Stimulated activated CD8-positive, alpha-beta memory T cell treated with anti-CD3 and anti-CD28 coated beads, Interleukin-12 subunit alpha, Interleukin-12 subunit beta, amount 100 ng/mL, for 24 hours (primary cell): ENCODE results near the gene RPL35.

Source experiments
- DNase-seq: peaks from one replicate; pipeline ENCODE4 v3.0.0-alpha.2; 2020; ENCODE audit errors: extremely low read depth

The RPL35 gene

DNA sequence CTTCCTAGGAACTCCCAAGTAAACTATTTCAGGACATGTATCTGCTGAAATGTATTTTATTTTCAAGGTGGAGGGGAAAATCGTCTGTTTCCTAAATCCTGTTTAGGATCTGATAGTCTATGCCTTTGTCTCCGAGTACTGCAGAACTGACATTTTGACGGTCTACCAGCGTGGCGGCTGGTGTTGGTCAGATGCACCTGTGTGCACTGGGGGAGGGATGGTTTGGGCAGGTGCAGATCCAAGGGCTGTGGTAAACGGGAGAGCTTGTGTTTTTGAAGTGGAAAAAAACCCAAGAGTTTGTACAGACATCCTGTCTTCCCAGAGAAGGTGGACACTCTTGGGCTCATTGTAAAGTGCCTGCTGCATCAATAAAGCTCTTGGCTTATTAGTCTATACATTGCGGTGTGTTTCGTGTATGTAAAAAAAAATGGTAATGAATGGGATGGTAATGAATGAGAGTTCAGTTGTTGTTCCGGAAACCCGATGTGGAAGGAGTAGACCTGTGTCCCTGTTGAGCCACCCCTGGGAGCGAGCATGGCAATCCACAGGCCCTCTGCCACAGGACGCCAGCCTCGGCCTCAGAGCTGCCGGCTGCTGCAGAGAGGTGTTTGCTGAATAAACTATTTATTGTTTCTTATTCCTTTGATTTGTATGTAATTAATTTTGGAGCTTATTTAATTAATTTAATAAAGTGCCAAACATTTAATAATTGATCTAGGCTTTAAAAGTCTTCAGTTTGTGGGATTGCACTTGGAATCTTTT lies 15.4 kb upstream of the RPL35 start:
- DNase-seq: no peak

DNA sequence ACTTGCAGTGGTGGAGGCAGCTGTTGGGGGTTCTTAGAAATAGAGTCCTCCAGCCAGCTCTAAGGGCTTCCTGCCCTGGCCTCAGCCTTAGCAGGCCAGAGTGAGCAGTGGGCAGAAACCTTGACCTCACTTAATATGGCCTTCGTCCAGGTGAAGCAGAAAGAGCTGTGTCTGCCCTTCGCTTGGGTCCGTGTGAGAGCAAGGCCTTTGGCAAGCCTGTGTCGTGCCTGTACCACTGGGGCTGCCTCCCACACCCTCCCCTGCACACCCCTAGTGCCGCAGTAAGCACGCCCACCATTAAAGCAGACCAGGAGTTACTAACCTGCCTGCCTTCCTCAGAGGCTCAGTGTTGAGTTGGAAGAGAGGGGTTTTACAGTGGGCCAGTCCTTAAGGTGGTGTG lies 13.7 kb upstream of the RPL35 start:
- no peak for DNase-seq

DNA sequence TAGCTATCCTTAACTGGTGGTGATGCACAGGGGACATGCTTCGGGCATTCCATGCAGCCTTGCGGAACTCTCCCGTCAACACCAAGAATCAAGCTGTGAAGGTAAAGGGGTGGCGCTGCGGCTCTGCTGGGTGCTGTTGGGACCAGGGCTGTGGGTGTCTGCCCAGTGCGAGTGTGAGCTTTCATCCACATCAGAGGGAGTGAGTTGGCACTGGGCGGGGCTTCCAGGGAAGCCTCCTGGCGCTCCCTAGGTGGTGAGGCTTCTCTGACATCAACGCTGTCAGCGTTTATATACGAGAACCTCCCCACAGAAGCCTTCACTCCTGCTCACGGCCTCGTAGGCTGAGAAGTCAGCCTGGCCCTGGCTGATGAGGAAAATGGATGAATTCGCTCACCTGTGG lies 11.9 kb upstream of the RPL35 start:
- no peak for DNase-seq

- DNase-seq: no peak
Measured at GRCh38 chr9:124871156-124871561, 9.4 kb upstream of the RPL35 start.

- DNase-seq: no peak
Measured at GRCh38 chr9:124870723-124871122, 9.0 kb upstream of the RPL35 start.

DNA sequence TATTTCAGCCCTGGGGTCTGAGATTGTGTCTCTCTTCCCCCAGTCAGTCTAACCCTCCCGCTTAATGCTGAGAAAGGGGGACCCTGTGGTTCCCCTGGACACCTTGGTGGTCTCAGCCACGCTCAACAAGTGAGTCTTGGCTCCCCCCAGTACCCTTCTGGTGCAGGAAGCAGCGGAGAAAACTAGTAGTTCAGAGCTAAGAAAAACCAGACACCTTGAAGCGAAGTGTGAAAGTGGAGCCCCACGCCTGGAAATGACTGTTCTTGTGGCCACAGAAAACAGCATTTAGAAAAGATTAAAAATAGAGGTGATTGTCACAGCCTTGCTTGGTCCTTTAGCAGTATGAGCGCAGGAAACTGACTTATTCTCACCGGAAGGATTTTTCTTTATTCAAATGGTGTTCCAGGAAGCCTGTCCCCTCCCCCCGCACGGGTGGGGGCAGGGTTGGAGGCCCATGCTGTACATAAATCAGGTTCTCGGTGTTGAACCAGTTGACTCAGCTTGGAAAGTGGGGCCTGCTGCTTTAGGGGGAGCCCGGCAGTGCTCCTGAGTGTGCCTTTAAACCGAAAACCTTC lies 8.3 kb upstream of the RPL35 start:
- peak; percentile 75 for DNase-seq

GRCh38 chr9:124869466-124869985 lies 7.8 kb upstream of the RPL35 start:
- DNase-seq: no peak

DNA sequence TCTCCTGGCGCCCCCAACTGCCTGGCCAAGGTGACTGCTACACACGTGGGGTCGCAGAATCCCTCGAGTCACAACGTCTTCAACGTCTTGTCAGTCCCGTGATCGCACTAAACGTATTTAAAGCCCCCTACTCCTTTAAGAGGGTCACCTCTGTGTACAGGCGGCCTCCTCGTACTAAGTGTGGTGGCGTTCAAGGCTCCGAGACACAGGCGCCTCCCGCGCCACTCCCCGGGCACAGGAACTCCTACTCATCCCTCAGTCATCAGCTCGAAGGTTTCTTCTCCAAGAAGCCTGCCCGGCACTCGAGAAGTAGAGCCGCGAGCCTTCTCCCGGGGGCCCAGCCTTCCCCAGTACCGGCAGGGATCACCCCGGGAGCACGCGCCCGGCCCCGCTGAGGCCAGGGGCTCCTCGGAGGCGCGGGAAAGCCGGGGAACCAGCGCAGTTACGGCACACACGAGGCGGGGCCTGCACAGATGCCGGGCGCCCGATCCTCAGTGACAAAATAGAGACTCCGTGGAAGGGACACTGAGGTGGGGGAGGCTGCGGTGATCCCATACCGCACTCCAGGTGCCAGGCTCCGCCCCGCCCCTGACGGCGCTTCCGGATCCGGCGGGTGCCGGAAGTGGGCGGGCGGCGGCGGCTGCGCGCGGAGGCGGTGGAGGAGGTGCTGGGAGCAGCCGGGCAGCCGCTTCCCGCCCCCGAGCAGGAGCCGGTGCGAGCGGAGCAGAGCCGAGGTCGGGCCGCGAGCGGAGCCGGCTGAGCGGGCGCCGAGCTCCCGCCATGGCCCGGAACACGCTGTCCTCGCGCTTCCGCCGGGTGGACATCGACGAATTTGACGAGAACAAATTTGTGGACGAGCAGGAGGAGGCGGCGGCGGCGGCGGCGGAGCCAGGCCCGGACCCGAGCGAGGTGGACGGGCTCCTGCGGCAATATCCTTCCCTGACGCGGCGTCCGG lies 7.0 kb upstream of the RPL35 start:
- peak; percentile 86 for DNase-seq

DNA sequence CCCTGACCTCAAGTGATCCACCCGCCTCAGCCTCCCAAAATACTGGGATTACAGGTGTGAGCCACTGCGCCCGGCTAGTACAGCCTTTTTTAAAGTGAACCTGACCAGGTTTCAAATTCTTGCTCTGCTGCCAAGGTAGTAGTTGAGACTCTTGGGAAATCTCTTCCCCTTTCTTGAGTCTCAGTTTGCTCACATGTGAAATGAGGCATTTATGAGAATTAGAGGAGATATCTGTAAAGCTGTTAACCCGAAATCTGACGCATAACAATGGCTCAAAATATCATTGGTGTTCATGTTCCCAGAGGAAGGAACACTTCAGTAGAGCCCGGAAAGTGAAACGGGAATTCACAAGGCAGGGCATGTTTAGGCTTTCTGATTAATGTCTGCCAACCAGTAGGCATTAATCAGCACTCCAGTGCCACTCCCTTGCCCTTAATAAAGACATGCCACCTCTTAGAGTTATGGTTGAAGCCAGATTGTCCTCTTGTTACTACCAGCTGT lies 1.7 kb upstream of the RPL35 start:
- no peak for DNase-seq

GRCh38 chr9:124860582-124861341 lies 995 bp downstream of the RPL35 start:
- no peak for DNase-seq

GRCh38 chr9:124859803-124860581 lies 1.8 kb downstream of the RPL35 start:
- no peak for DNase-seq

DNA sequence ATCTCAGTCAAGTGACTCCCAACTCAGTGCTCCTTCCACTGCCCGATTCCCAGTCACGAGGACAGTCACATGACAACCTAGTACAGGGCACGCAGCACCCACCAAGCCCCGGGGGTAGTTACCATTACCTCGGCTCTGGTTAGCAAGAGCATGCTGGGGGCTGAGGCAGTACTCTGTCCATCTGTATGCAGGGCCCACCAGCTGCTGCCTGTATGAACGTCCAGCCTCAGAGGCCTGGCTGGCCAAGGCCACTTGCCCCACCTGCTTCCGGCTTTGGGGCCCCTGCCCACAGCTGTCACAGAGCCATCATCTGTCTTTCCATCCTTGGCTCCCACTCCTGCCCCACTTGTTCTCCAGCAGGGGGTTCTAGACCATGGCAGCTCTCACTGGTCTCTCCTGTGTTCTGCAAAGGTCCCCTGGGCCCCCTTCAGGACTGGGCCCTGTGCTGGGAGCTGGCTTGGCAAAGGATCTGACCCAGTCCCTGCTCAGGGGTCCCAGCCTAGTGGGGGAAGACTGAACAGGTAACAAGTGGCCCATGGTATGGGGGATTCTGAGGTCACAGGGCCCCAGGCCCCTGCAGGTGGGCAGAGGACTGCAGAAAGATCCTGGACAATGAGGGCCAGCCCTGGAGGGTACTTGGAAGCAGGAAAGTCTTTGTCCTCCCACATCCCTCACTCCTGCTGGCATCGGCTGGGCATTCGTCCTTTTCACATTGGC lies 3.3 kb downstream of the RPL35 start:
- DNase-seq: no peak

DNA sequence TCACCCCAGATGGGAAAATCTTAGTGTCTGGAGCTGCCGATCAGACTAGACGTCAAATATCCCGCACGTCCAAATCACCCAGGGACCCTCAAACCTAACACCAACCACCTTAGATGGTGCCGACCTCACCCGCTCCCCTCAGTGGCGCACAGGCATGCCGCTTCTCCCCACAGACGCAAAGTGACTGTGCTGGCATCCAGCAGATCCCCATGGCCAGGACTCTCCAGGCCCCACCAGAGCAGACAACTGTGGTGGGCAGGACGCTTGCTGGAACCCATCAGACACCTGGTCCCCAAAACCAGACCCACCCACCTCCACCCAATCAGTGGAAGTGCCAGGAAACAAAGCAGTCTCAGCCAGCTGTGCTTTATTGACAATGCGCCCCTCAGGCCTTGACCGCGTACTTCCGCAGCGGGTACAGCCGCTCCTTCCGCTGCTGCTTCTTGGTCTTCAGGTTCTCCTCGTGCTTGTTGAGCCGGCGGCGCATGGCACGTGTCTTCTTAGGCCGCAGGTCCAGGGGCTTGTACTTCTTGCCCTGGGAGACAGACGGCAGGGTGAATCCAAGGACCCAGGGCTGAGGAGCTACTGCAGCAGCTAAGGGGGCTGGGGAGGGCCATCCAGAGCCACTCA lies 4.1 kb downstream of the RPL35 start:
- DNase-seq: no peak

DNA sequence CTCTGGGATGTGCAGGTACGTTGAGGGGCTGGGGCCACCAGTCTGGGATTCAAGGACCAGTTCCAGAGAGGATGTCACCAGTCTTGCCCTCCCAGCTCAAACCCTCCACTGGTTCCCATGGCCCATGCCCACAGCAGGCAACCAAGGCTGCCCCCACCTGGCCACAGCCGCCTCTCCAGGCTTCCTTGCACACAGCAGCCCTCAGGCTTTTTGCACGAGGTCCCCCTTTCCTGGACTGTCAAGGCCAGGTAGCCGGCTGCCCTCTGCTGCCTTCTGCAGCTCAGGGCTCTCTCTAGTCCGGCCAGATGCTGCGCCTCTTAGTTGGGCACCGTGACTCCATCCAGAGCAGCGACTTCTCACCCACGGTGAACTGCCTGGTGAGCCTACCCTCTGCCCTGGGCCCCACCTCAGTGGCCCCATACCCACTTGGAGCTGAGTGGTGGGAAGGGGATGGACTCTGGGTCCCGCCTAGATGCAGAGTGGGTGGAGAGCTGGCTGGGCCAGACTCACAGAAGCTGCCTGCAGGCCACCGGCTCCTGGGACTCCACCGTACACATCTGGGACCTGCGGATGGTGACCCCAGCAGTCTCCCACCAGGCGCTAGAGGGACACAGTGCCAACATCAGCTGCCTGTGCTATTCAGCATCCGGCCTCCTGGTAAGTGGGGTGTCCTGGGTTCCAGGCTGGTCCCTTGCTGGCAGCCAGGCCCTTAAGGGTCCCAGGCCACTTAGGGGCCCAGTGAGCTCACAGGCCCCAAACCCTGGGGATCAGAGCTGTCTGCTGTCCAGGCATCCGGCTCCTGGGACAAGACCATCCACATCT lies 5.6 kb downstream of the RPL35 start:
- DNase-seq: no peak

- DNase-seq: no peak
Measured at GRCh38 chr9:124855566-124855943, 6.2 kb downstream of the RPL35 start.

- DNase-seq: no peak
Measured at GRCh38 chr9:124854822-124855221, 6.9 kb downstream of the RPL35 start.

DNA sequence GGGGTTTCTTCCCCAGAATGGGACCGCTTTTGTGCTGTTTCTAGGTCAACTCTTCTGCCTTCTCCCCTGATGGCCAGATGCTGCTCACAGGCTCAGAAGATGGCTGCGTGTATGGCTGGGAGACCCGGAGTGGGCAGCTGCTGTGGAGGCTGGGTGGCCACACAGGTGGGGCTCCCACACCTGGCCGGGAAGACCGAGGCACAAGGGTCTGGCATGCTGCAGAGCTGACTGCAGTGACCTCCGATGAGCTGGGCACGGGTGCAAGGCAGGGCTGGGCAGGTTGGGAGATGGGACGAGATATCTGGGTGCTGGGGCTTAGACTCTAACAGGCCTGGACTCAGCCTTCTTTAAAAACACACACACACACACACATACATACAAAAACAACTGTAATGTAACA lies 7.6 kb downstream of the RPL35 start:
- DNase-seq: no peak

DNA sequence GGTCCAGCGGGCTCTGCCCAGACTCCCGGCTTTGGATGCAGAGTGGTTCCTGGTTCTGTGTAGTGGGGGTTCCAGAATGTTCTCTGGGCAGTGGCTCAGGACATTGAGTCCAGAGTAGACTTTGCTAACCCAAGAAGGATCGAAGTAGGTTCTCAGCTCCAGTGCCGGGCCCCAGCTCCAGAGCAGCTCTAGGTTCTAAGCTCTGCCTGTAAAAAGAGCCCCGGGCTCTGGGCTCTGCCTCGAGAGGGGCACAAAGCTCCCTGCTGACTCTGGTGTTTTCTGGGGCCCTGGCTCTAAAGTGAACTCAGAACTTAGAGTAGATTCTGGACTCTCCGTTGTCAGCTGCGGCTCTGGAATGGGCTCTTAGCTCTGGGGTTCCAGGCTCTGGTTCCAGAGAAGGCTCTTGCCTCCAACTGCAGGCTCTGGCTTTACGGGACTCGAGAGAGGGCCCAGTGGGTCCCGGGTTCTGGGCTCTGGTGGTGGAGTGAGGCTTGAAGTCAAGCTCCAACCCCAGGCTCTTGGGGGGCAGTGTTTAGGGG lies 8.1 kb downstream of the RPL35 start:
- DNase-seq: no peak
